OCI-LY7 (cell line): ENCODE results near the gene NISCH.

ENCODE experiments used
- CTCF ChIP-seq: fragments of 200-600 bp; sonication (generic); conservative IDR thresholded peaks from 2 replicates; pipeline ENCODE4 v1.5.1; 2014; ENCODE audit warnings: mild to moderate bottlenecking, antibody characterized with exemption, low read length, moderate library complexity, mixed read lengths
- EZH2phosphoT487 ChIP-seq: fragments of 200-600 bp; sonication (generic); IDR thresholded peaks from 2 replicates; pipeline ENCODE4 v1.6.1; 2018; ENCODE audit warnings: low read depth, borderline replicate concordance, mild to moderate bottlenecking, mixed run types, antibody characterized with exemption, low read length, moderate library complexity, mixed read lengths

- TF ChIP-seq CTCF (no peak), EZH2phosphoT487 (no peak)
These were observed 2.8 kb downstream of the NISCH start for GRCh38 chr3:52458031-52458760.
